Type B pancreatic cell (in vitro differentiated cells): Measurements from ENCODE around the gene PIP5K1B. TPM values are rescaled to one million over a fixed set of nuclear protein-coding genes. Genes with fewer than 3 reads are reported as not detected.

Experiments
- DNase-seq: peaks from one replicate; pipeline ENCODE4 v3.0.0; 2021; ENCODE audit warnings: mixed read lengths; ENCODE audit not compliant: unreplicated experiment; ENCODE audit errors: extremely low spot score
- H3K27ac Mint-ChIP-seq: 2 replicates; pipeline ENCODE4 v1.8.0; 2021; ENCODE audit warnings: mild to moderate bottlenecking, mixed read lengths
- H3K27me3 Mint-ChIP-seq: 2 replicates; pipeline ENCODE4 v1.8.0; 2021; ENCODE audit warnings: mixed read lengths
- H3K36me3 Mint-ChIP-seq: 2 replicates; pipeline ENCODE4 v1.8.0; 2021; ENCODE audit warnings: mixed read lengths
- H3K4me1 Mint-ChIP-seq: one replicate; pipeline ENCODE4 v1.8.0; 2021; ENCODE audit warnings: mixed read lengths; ENCODE audit not compliant: unreplicated experiment
- H3K4me3 Mint-ChIP-seq: 2 replicates; pipeline ENCODE4 v1.8.0; 2021; ENCODE audit warnings: mild to moderate bottlenecking, mixed read lengths
- H3K9me3 Mint-ChIP-seq: 2 replicates; pipeline ENCODE4 v1.8.0; 2021; ENCODE audit warnings: mixed read lengths
- total RNA-seq: library from RNA; stranded (reverse); gene quantifications from 2 replicates; pipeline ENCODE4 v1.2.1, GENCODE V29; 2021; ENCODE audit warnings: low replicate concordance
- TF ChIP-seq, protein P1 (sequence below): fragments of 200-600 bp; sonication (generic); conservative IDR thresholded peaks from 2 replicates; pipeline ENCODE4 v1.5.0; 2021; ENCODE audit warnings: antibody characterized with exemption, mild to moderate bottlenecking

PIP5K1B gene
- total RNA-seq, 1 donor from 2014 or later, result 9.8 TPM

DNA sequence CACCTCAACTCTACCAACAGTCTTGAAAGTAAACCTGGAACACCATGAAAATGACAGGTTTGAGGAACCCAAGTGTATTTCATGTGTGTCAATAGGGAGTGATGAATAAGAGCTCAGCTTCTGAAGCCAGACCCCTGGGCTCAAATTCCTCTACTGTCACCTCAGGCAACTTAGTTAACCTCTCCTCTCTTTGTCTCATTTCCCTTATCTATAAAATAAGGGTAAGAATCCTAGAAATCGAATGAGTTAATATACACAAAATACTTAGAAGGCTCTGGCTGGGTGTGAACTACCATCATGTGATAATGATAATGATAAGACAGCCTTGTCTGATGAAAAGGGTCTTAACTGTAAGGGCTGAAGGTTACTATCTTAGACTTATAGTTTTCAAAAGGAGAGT lies 66.3 kb downstream of the PIP5K1B start:
- TF ChIP-seq, protein P1, sequence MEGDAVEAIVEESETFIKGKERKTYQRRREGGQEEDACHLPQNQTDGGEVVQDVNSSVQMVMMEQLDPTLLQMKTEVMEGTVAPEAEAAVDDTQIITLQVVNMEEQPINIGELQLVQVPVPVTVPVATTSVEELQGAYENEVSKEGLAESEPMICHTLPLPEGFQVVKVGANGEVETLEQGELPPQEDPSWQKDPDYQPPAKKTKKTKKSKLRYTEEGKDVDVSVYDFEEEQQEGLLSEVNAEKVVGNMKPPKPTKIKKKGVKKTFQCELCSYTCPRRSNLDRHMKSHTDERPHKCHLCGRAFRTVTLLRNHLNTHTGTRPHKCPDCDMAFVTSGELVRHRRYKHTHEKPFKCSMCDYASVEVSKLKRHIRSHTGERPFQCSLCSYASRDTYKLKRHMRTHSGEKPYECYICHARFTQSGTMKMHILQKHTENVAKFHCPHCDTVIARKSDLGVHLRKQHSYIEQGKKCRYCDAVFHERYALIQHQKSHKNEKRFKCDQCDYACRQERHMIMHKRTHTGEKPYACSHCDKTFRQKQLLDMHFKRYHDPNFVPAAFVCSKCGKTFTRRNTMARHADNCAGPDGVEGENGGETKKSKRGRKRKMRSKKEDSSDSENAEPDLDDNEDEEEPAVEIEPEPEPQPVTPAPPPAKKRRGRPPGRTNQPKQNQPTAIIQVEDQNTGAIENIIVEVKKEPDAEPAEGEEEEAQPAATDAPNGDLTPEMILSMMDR, result no peak
- H3K4me1 Mint-ChIP-seq, result no peaks in the 10 kb centered on the region
- H3K27ac Mint-ChIP-seq, result no peak overlapping the region
- no peak for DNase-seq
- H3K4me3 Mint-ChIP-seq, result no peak overlapping the region
- no peaks in the 10 kb centered on the region for H3K36me3 Mint-ChIP-seq
- peaks cover 13% of the 10 kb centered on the region for H3K27me3 Mint-ChIP-seq
- no peaks in the 10 kb centered on the region for H3K9me3 Mint-ChIP-seq

DNA sequence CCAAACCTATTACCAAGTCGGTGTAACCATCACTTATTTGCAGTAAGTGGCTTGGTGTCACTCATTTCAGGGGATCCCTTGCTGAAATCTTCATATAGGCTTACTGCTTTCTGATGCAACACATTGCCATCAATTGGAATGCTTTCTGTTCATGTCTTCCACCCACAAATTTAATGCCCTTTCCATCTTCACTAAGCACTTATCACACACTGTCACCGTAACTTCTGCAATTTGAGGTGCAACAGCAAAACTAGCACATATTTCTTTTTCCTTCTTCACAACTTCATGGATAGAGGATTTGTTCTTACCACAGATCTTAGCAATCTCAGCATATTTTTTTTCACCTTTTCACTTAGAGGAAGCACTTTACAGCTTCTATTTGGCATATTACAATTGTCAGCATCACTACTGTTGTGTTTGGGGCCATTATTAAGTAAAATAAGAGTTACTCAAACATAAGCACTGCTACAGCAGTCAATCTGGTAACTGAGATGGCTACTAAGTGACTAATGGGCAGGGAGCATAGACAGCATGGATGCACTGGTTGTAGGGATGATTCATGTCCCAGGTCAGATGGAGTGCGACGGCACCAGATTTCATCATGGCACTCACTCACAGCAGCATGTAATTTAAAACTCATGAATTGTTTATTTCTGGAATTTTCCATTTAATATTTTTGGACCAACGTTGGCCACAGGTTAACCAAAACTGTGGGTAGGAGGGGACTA lies 70.1 kb downstream of the PIP5K1B start:
- H3K4me1 Mint-ChIP-seq, result no peaks in the 10 kb centered on the region

DNA sequence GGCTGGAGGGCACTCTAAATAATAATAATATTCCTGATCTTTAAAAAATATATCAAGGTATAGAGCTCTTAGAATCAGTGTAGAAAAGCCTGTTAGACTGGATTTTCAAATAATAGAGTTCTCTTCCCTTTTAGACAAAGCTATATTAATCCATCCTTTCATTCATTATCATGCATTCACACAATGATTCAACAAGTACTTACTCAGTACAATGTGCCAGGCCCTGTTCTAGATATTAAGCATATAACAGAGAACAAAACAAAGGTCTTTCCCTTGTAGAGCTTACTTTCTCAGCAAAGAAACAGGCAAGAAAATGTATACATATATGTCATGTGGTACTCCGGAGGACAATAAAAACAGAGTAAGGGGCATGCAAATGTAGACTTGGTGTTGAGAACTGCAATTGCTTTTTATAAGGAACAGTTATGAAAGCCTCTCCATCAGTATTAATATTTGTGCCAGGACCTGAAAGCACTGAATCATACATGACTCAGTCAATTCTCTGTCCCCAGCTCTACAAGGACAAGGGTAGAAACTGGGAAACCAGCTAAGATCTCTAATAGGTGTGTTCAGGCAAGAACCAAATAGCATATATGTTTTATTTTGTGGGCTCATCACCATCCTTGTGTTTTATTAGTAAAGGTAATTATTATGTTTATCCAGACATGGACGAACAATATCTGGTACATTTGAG lies 72.2 kb downstream of the PIP5K1B start:
- peaks cover 12% of the 10 kb centered on the region for H3K27me3 Mint-ChIP-seq
- H3K27ac Mint-ChIP-seq, result peak overlapping the region; percentile 74
- DNase-seq, result no peak
- TF ChIP-seq, protein P1, result no peak
- no peaks in the 10 kb centered on the region for H3K36me3 Mint-ChIP-seq
- no peaks in the 10 kb centered on the region for H3K4me1 Mint-ChIP-seq
- H3K4me3 Mint-ChIP-seq, result peak overlapping the region; percentile 74
- no peaks in the 10 kb centered on the region for H3K9me3 Mint-ChIP-seq

More for the DNA sequence above, 70.1 kb downstream of the PIP5K1B start:
- Mint-ChIP-seq H3K36me3 (no peaks in the 10 kb centered on the region), H3K27me3 (peaks cover 13% of the 10 kb centered on the region), H3K9me3 (no peaks in the 10 kb centered on the region), H3K27ac (no peak overlapping the region), H3K4me3 (no peak overlapping the region)
- TF ChIP-seq, protein P1, result no peak
- DNase-seq, result no peak

DNA sequence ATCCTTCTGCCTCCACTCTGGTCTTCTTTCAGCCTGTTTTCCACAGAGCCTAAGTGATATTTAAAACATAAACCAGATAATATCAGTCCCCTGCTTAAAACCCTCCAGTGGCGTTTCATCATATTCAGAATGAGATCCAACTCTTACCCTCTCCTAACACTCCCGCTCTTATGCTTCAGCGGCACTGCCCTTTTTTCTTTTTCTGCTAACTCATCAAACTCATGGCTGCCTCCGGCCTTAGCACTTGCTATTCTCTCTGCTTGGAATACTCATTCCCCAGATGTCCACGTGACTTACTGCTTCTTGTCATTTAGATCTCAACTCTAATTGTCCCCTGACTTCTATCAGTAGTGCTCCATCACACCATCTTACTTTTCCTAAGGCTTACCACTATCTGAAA lies 73.6 kb downstream of the PIP5K1B start:
- H3K4me3 Mint-ChIP-seq, result no peak overlapping the region
- TF ChIP-seq, protein P1, result no peak
- peaks cover 3% of the 10 kb centered on the region for H3K27me3 Mint-ChIP-seq
- no peaks in the 10 kb centered on the region for H3K36me3 Mint-ChIP-seq
- no peak for DNase-seq
- no peak overlapping the region for H3K27ac Mint-ChIP-seq
- H3K4me1 Mint-ChIP-seq, result no peaks in the 10 kb centered on the region
- H3K9me3 Mint-ChIP-seq, result no peaks in the 10 kb centered on the region

DNA sequence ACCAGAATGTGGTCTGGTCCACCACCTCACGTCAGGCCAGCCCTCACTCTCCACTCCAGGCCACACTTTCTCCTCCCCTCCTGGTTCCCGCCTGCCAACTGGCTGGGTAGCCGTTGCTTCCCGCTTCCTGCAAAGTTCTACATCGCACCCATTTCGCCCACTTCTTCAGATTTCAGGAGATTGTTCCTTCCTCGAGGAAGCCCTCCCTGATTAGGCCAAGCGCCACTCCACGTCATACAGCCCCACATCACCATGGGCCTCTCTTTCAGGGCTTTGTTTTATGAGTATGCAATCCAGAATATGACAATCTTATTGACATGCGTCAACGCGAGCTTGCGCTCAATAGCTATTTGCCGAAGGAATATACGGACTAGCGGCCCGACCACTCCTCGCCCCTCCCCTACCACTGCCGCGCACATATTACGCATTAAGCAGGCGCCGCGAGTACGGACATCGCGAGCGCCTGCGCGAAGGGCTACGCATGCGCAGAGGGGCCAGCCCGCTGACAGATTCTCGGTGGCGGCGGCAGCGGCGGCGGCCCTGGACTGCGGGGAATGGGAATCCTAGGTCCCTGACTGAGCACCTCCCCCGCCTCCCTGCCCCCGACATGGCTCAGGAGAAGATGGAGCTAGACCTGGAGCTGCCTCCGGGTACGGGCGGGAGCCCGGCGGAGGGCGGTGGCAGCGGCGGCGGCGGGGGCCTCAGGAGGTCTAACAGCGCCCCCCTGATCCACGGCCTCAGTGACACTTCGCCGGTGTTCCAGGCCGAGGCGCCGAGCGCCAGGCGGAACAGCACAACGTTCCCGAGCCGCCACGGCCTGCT lies 74.7 kb downstream of the PIP5K1B start:
- peak; percentile 97 for DNase-seq
- no peaks in the 10 kb centered on the region for H3K4me1 Mint-ChIP-seq
- TF ChIP-seq, protein P1, result peak; percentile 49
- H3K36me3 Mint-ChIP-seq, result no peaks in the 10 kb centered on the region
- no peak overlapping the region for H3K27ac Mint-ChIP-seq
- H3K27me3 Mint-ChIP-seq, result peaks cover 3% of the 10 kb centered on the region
- no peaks in the 10 kb centered on the region for H3K9me3 Mint-ChIP-seq
- H3K4me3 Mint-ChIP-seq, result no peak overlapping the region
